GM06990 (cell line): ENCODE results near the gene CAPS.

ENCODE experiments used
- DNase-seq: peaks from one replicate; pipeline ENCODE4 v3.0.0-alpha.2; 2011; ENCODE audit not compliant: insufficient read length; ENCODE audit errors: extremely low read depth
- H3K27me3 ChIP-seq: replicated peaks from 2 replicates; pipeline ENCODE4 v1.6.0; 2011; ENCODE audit warnings: low read length; ENCODE audit not compliant: control insufficient read depth, insufficient read depth
- H3K36me3 ChIP-seq: 2 replicates; pipeline ENCODE4 v1.5.1; 2011; ENCODE audit warnings: low read length; ENCODE audit not compliant: control insufficient read depth, insufficient read depth
- H3K4me3 ChIP-seq: replicated peaks from 2 replicates; pipeline ENCODE4 v1.5.1; 2011; ENCODE audit warnings: low read depth, mild to moderate bottlenecking, control low read depth, low read length
- TF ChIP-seq, protein P1 (sequence below): IDR thresholded peaks from 2 replicates; pipeline ENCODE4 v1.5.1; 2011; ENCODE audit warnings: low read length, control low read depth, mild to moderate bottlenecking, inconsistent platforms; ENCODE audit not compliant: insufficient read depth, poor library complexity, severe bottlenecking

The CAPS gene

DNA sequence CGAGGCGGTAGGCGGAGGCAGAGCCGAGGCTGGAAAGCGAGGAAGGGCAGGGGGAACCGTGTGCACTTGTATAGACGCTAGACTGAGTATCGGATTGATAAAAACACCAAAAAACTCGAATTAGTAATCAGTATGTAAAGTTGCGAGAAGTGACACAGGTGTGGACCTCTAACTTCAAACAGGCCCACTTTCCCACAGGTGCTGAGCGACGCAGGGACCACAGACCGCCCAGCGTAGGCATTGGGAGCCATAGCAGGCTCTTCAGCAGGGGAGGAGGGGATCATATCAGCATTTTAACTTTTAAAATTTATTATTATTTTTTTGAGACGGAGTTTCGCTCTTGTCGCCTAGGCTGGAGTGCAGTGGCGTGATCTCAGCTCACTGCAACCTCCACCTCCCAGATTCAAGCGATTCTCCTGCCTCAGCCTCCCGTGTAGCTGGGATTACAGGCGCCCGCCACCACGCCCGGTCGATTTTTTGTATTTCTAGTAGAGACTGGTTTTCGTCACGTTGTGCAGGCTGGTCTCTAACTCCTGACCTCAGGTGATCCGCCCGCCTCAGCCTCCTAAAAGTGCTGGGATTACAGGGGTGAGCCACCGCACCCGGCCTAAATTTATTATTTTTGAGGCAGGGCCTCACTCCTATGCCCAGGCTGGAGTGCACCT is 8.8 kb upstream of the CAPS start:
- DNase-seq, result no peak
- Histone ChIP-seq H3K27me3 (no peaks in the 10 kb centered on the region), H3K36me3 (peaks cover 6% of the 10 kb centered on the region), H3K4me3 (peak overlapping the region; percentile 91)
- TF ChIP-seq, protein P1, sequence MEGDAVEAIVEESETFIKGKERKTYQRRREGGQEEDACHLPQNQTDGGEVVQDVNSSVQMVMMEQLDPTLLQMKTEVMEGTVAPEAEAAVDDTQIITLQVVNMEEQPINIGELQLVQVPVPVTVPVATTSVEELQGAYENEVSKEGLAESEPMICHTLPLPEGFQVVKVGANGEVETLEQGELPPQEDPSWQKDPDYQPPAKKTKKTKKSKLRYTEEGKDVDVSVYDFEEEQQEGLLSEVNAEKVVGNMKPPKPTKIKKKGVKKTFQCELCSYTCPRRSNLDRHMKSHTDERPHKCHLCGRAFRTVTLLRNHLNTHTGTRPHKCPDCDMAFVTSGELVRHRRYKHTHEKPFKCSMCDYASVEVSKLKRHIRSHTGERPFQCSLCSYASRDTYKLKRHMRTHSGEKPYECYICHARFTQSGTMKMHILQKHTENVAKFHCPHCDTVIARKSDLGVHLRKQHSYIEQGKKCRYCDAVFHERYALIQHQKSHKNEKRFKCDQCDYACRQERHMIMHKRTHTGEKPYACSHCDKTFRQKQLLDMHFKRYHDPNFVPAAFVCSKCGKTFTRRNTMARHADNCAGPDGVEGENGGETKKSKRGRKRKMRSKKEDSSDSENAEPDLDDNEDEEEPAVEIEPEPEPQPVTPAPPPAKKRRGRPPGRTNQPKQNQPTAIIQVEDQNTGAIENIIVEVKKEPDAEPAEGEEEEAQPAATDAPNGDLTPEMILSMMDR, result no peak

DNA sequence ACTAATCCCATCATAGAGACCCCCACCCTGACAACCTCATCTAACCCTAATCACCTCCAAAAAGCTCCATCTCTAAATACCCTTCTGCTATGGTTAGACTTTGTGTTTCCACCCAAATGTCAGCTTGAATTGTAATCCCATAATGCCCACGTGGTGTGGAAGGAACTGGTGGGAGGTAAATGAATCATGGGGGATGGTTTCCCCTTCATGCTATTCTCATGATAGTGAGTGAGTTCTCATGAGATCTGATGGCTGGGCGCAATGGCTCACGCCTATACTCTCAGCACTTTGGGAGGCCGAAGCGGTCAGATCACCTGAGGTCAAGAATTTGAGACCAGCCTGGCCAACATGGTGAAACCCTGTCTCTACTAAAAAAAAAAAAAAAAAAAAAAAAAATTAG is 6.8 kb upstream of the CAPS start:
- Histone ChIP-seq H3K27me3 (no peaks in the 10 kb centered on the region), H3K36me3 (peaks cover 2% of the 10 kb centered on the region; the same call in 1 of the 2 replicates), H3K4me3 (no peak overlapping the region)
- TF ChIP-seq, protein P1, result no peak
- no peak for DNase-seq

DNA sequence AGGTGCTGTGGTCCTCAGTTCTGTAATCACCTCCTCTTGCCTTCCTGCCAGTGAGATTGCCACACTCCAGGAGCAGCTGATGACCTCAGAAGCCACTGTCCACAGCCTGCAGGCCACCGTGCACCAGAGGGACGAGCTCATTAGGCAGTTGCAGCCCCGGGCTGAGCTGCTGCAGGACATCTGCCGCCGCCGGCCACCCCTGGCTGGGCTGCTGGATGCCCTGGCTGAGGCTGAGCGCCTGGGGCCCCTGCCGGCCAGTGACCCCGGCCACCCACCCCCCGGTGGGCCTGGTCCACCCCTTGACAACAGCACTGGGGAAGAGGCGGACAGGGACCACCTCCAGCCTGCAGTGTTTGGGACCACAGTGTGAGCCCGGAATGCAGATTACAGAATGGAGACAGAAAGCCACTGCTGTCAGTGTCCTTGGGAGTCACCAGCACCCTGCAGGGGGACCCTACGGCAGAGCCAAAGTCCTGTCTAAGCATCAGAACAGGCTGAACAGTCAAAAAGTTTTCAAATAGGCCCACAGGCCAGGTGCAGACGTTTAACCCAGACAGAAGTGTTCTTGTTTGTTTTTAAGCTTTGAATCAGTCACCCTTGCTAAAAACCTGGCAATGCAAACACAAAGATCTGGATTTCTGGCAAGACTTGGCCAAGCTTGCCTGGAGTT is 5.1 kb upstream of the CAPS start:
- Histone ChIP-seq H3K36me3 (peaks cover 5% of the 10 kb centered on the region), H3K27me3 (no peaks in the 10 kb centered on the region), H3K4me3 (no peak overlapping the region)
- no peak for DNase-seq
- TF ChIP-seq, protein P1, result no peak

DNA sequence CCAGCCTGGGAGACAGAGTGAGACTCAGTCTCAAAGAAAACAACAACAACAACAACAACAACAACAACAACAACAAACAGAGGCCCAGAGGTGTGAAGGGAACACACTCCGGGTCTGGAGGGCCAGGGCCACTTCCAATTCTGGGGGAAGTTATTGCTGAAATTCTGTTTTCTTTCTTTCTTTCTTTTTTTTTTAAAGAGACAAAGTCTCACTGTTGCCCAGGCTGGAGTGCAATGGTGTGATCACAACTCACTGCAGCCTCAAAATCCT is 3.5 kb upstream of the CAPS start:
- Histone ChIP-seq H3K4me3 (no peak overlapping the region), H3K36me3 (peaks cover 7% of the 10 kb centered on the region), H3K27me3 (no peaks in the 10 kb centered on the region)
- TF ChIP-seq, protein P1, result no peak
- DNase-seq, result no peak

DNA sequence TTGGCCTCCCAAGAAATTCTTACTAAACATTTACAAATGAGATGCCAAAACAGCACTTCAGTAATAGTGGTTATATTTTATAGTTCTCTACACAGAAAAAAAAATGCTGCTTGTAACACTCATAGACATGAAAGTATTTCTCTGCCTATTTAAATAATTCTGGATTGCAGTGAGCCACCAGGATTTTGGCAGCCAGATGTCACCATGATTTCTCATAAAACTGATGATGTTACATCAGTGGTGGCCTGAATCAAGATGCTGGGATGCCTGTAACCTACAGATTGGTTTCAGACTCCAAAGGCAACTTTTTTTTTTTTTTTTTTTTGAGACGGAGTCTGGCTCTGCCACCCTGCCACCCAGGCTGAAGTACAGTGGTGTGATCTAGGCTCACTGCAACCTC is 2.7 kb upstream of the CAPS start:
- DNase-seq, result no peak
- H3K36me3 ChIP-seq, result peaks cover 8% of the 10 kb centered on the region
- TF ChIP-seq, protein P1, result no peak

More for the DNA sequence above, 2.7 kb upstream of the CAPS start:
- Histone ChIP-seq H3K27me3 (no peaks in the 10 kb centered on the region), H3K4me3 (no peak overlapping the region)
